Measurements from ENCODE around the gene EFNA5. TPM values are rescaled to one million over a fixed set of nuclear protein-coding genes. Genes with fewer than 3 reads are reported as not detected.
A peak's percentile ranks its signal among the peaks of the same experiment; 100 is the strongest.

The EFNA5 gene
- total RNA-seq, 1 experiment from 2014 or later = 13.1 TPM

DNA sequence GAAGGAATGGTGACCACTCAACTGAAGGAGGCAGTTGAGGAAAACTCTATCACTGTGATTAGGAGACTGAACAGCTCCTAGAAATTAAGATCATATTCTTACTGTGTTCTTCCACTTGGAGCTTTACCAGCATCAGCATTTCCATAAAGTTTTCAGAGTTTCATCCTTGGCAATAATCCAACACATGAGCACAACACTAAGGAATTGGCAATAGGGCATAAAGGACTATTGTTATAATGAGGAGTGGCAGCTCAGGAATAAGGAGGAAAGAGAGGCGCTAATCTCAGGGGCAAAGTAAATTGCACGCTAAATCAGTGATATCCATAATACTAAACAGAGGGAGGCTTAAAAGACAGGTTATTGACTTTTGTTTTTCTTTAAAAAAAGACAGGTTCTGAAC is 338.9 kb downstream of the EFNA5 start:
- DNase-seq (ENCODE audit: low read depth) = peak; percentile 16

DNA sequence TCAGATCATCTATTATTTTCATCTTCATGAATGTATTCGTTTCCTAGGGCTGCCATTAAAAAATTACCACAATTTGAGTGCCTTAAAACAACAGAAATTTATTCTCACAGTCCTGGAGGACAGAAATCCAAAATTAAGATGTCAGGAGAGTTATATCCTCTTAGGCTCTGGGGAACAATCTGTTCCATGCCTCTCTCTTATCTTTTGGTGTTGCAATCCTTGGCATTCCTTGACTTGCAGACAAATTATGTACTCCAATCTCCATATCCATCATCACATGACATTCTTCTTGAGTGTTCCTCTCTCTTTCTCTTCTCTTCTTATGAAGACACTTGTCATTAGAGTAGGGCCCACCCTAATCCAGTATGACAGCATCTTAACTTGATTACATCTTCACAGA is 339.4 kb downstream of the EFNA5 start:
- no peak for DNase-seq (ENCODE audit: low read depth)

DNA sequence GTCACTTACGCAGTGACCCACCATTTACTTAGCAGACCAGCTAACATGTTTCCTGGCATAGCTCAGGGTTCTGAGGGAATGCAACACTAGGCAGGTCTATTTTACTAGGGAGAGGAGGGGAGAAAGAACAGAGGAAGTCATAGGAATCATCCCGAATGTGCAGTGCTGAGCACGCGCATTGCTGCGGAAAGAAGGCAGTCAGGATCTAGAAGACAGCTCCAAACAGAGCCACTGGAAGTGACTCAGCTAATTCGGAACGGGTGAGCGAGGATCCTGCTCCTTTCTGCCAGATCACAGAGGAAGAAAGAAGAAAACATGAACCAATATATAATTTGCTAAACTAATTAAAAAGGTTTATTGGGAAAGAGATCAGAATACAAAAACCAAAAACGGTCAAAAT is 339.8 kb downstream of the EFNA5 start:
- DNase-seq (ENCODE audit: low read depth) = no peak

DNA sequence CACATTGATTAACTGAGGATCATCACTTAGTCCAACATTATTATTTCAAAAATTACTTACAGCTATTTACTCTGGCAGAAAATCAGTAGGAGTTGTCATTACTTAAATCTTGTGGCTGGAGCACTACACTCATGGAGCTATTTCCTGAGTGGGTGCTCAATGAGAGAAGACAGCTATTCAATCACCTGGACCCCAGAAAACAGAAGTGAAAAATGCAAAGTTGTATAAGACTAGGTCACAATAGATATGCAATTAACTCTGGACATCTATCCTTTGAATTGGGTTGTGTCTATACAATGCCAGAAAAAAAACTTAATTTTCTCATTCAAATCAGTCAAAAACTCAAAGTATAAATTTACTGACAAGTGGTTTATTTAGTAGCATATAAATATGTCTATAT is 340.9 kb downstream of the EFNA5 start:
- DNase-seq (ENCODE audit: low read depth) = no peak
